IPS-NIHi11 (cell line): ENCODE data around the gene TRIM29.

Experiments
- DNase-seq: peaks from one replicate; pipeline ENCODE4 v3.0.0; 2012; ENCODE audit warnings: mixed read lengths, low spot score

Gene TRIM29

DNA sequence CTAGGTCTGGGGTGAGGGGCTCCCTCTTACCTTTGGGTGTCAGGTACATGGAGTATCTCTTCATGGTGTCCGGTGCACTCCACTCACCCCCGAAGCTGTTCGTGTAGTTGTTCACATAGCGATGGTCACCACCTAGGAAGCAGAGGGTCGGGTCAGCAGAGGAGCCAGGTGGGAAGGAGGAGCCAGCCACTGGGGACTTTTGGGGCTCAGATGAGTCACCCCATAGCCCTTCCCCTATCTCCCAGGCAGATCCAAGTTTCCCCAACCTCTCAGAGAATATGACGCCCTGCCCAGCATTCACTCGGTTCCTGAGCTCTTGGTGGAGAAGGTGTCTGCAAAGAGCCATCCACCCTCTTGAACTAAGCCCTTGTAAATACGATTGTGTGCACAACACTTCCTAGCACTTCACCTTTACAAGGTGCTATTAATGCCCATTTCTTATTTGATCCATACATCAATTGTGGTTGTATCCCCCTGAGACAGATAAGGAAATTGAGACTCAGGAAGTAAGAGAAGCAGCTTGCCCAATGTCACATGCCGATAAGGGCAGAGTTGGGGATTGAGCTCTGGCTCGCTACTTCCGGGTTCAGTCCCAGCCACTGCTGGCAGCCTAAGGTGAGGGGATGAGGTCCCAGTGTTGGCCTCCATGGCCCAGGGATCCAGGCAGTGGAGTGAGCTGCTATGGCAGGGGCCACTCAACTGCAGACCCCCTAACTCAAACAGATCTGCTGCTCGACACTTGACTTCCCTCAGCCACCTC is 14.8 kb downstream of the TRIM29 start:
- no peak for DNase-seq

GRCh38 chr11:120121914-120122473 is 15.9 kb downstream of the TRIM29 start:
- no peak for DNase-seq

DNA sequence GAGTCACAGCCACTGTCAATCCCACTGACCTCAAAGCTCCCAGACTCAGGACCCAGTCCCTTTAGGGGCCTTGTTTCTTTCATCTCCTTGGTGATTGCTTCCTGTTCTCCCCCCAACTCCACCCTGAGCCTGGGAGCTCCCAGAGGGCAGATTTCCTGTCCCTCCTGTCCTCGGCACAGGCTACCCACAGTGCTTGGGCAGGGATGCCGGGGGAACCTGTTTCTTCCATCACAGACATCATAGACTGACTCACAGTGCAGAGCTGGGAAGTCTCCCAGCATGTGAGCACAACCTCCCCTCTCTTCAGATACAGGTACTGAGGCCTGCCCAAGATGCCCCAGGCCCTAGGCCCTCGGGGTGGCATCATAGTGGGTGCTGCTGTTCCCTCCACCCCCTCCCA is 16.6 kb downstream of the TRIM29 start:
- no peak for DNase-seq

DNA sequence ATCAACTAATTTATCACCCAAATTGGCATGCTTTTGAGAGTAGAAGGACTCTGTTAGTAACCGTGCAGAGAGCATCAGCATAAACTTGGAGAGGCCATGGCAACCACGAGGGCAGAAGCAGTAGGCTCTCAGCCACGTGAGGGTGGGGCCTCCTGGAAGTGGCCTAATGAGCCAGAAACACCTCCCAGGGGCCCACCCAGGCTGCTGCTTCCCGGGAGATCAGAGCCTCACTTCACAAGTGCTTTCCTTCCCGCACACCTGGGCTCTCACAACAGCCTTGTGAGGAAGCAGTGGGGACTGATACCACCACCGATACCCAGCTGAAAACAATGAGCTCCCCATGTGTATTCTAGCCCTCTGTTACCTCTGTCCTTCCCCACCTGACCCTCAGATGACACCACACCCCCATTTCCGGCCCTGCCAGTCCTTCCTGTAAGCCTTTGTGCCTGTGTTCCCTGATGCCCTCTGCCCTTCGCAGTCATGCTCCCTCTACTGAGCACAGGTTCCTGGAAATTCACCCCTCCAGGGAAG is 17.0 kb downstream of the TRIM29 start:
- no peak for DNase-seq

GRCh38 chr11:120119121-120119520 is 18.8 kb downstream of the TRIM29 start:
- DNase-seq: no peak

GRCh38 chr11:120117991-120118390 is 19.9 kb downstream of the TRIM29 start:
- no peak for DNase-seq

- DNase-seq: no peak
These were observed 20.9 kb downstream of the TRIM29 start for GRCh38 chr11:120116966-120117365.

DNA sequence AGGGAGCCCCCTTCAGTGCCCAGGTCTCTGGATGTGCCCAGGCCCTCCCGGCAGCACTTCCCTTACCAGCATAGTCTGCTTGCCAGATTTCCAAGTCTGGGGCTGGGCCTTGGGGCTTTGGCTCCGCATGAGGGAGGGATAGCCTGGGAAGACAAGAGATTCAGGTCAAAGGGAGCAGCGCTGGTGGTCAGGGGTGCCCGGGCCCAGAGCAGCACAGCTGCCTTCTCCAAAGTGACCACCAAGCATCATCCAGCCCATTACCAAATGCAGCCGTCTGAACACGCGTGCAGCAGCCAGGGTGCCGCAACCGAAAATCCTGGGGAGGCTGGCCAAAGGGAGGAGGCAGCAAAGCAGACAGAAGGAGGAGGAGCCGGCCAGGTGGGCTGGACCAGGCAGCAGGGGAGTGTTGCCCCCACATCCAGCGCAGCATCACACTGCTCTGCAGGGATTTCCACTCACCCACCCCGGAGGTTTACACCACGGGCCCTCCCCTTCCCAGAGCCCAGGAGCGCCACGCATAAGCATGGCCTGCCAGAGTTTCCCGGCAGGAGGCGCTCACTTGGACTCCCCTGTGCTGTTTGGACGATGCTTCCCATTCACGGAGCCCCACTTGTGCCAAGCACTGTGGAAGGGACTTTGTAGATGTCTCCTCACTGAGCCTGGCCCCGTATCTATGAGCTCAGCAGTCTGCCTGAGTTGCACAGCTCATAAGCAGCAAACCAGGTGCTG is 22.5 kb downstream of the TRIM29 start:
- DNase-seq: no peak

DNA sequence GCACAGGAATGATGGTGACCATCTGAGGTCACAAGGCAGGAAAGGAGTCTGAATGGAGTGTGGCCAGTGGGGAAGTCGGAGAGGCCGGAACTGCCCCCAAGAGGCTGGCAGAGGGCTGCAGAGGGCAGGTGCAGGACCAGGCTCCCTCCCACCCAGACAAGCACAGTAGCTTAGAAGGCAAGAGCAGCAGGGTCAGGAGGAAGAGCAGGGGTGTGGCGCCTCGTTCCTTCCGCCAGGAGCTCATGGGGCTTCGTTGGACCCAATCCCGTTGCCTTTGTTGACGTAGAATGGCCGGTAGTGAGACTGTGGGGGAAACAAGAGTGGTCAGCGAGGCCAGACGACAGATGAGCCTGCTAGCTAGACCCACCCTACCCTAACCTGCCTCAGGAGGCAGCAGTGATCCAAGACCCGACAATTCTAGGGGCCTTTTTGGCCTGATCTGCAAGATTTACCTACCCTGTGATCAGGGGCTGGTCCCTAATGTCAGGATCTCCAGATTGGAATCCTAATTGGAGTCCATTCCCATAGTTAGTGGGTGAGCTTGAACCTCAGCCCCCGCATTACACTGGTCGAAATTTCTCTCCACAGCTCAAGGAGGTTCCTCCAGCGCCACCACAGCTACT is 25.6 kb downstream of the TRIM29 start:
- DNase-seq: peak; percentile 64

- DNase-seq: no peak
These were observed 28.4 kb downstream of the TRIM29 start for GRCh38 chr11:120109531-120109930.

- no peak for DNase-seq
These were observed 29.1 kb downstream of the TRIM29 start for GRCh38 chr11:120108785-120109168.

GRCh38 chr11:120108154-120108784 is 29.6 kb downstream of the TRIM29 start:
- peak; percentile 99 for DNase-seq

- DNase-seq: no peak
These were observed 30.2 kb downstream of the TRIM29 start for GRCh38 chr11:120107692-120108091.

GRCh38 chr11:120106354-120107150 is 31.4 kb downstream of the TRIM29 start:
- no peak for DNase-seq

DNA sequence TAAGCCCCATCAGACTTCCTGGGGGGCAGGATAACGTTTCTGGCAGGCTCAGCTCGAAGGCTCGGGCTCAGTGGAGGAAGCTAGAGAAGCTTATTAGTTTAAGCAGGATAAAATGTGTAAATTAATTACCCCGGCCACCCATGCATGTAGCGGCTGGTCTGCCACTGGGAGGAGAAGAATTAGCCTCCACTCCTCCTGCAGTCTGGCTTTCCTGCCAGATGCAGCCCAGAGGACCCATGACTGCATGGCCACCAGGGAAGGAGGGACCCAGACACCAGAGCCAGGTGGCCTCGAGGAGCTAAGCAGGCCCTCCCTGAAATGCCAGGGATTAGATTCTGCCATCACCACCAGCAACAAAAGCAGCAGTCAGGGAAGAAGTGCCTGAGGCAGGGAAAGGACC is 32.3 kb downstream of the TRIM29 start:
- DNase-seq: no peak

- DNase-seq: no peak
These were observed 33.8 kb downstream of the TRIM29 start for GRCh38 chr11:120104041-120104565.

DNA sequence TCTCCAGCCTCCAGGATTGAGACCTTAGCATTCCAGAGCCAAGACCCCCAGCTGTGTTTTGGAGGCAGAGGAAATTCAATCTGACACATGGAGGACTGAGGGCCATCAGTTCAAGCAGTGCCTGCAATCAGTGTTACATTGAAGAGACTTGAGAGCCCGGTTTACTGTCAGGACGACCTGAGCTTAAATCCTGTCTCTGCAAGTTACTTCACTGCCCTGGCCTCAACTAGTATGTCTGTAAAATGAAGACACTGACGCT is 35.1 kb downstream of the TRIM29 start:
- DNase-seq: no peak

- DNase-seq: no peak
These were observed 35.7 kb downstream of the TRIM29 start for GRCh38 chr11:120102050-120102863.

GRCh38 chr11:120098503-120099020 is 39.4 kb downstream of the TRIM29 start:
- DNase-seq: no peak

DNA sequence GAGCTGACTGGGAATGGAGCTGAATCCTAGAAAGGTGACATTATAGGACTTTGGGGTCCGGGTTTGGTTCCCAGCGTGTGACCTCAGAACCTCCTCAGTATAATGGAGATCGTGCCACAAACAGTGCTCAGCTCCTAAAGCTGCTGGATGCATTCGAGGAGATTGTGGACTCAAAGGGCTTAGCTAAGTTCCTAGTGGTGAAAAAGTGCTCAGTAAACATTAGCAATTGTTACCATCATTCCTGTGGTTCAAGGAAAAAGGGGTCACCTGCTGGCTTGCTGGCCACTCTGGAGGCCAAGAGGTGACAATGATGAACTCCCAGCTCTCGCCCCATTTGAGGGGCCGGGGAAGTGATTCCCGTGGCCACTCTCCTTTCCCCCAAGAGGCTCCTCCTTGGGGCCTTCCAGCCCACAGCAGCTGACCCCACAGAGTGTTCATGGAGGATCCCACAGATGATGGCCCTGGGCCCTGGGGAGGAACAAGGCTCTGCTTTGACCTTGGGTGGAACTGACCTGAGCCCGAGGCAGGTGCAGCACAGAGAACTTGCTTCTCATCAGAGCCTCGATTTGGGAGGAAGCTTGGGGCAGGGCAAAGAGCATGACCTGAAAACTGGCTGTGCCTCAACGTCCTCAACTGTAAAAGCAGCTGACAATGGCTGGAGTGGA is 40.1 kb downstream of the TRIM29 start:
- DNase-seq: no peak
